ENCODE measurements around the gene ITGA5.

ITGA5 gene

GRCh38 chr12:54349036-54349435 is 70.0 kb downstream of the ITGA5 start:
- no peak for DNase-seq

Measured in stimulated activated CD4-positive, alpha-beta T cell treated with anti-CD3 and anti-CD28 coated beads, Interleukin-4, amount 100 ng/mL, for 1 hour (primary cell).